Measurements from ENCODE around the gene TIAM2.
A peak's percentile ranks its signal among the peaks of the same experiment; 100 is the strongest.
"Not testable (repeated sequence)": the region's sequence is repeated elsewhere in the genome, so short reads cannot be mapped to it uniquely, and the experiment has no call there.

DNA sequence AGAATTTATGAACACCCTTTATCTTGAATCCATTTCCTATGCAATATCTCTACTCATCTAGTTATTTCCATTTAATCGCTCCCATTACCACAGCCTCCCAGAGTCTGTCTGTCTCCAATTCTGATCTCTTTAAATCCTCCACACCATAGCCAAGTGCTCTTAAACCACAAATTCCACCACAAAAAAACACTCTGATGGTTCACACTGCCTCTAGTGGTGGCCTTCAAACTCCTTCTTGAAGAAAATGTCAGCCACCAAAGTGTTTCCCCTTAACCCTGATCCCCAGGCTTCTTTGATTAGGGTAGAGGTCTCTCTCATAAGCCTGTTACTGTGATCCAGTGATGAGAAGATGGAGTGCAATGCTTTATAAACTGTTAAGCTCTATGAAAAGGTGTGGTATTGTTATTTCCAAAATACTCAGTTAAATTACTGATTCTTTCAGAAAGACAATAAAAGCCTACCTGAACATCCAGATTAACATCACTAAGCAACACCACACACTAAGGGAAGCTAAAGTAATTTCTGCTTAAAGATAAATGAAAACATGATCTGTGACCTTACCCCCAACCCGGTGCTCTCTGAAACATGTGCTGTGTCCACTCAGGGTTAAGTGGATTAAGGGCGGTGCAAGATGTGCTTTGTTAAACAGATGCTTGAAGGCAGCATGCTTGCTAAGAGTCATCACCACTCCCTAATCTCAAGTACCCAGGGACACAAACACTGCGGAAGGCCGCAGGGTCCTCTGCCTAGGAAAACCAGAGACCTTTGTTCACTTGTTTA, 273.2 kb downstream of the TIAM2 start:
- not testable (repeated sequence) for TF ChIP-seq EZH2 (IDR thresholded peaks at IDR 0.05; ENCODE audit: borderline replicate concordance); EZH2phosphoT487 (IDR thresholded peaks at IDR 0.05; ENCODE audit: low read depth, severe bottlenecking, unreplicated experiment)
- peak; percentile 44 for TF ChIP-seq CTCF (IDR thresholded peaks at IDR 0.05; ENCODE audit: poor library complexity)

Measured in hepatocyte (in vitro differentiated cells).